ENCODE measurements around the gene COL27A1. TPM values are rescaled to one million over a fixed set of nuclear protein-coding genes. Genes with fewer than 3 reads are reported as not detected.
"Not testable (repeated sequence)": the region's sequence is repeated elsewhere in the genome, so short reads cannot be mapped to it uniquely, and the experiment has no call there.

Gene COL27A1
- polyA plus RNA-seq, 1 donor, result 45.2 TPM

DNA sequence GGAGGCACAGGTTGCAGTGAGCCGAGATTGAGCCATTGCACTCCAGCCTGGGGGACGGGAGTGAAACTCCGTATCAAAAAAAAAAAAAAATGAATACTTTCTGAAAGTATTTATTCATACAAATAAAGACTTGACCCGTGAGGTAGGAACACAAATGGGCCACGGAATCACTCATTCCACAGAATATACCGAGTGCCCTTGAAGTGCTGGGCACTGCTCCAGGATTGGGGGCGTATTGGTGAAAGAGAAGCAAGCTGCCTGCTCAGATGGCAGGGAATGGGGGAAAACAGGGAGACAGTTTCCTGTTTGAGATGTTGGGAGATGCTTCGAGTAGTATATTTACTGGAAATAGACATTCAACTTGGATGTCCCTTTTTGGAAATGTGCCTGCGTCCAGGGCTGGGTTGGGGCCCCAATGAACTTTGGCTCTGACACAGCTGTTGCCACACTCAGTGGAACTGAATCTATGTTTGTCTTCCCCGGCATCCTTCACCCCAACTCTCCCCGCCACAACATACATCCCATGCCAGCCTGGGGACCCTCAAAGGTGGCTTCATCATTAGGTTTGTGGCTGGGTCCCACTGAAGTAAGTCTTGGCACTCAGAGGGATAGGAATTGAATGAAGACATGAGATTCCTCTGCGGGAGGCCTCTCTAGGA is 167.0 kb downstream of the COL27A1 start:
- not testable (repeated sequence) for DNase-seq

- DNase-seq, result not testable (repeated sequence)
These were observed 167.6 kb downstream of the COL27A1 start, which contains the start of gene ORM1 for GRCh38 chr9:114322831-114323531. Gene ORM1 (plus strand): TSS chr9:114323098. CDS start chr9:114323134, 36 bp downstream.

- not testable (repeated sequence) for DNase-seq
These were observed 168.5 kb downstream of the COL27A1 start for GRCh38 chr9:114323849-114324248.

DNA sequence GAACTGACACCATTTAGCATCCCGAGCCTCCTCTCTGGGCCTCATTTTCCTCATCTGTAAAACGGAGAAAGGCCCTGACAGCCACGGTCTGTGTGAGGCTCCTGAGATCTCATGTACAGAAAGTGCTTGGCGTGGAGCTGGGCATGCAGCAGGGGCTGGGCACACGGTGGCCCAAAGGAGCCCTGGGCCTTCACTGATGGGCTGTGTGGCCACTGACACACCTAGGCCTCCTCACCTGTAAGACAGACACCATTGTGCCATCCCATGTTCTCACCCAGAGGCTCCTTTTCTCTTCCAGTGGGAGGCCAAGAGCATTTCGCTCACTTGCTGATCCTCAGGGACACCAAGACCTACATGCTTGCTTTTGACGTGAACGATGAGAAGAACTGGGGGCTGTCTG is 169.2 kb downstream of the COL27A1 start:
- no peak for DNase-seq

DNA sequence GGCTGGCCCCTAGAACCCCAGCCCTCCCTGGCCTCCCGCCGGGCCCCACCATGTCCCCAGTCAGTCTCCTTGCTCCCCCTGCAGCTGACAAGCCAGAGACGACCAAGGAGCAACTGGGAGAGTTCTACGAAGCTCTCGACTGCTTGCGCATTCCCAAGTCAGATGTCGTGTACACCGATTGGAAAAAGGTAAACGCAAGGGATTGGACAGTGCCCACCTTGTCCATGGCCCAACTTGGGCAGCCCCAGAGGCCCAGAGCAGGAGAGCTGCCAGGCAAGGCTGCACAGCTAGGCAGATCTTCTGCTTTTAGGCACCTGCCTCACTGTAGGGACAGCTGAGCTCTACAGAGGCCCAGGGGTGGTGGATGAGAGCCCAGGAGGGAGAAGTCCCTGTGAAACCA is 169.6 kb downstream of the COL27A1 start:
- not testable (repeated sequence) for DNase-seq

DNA sequence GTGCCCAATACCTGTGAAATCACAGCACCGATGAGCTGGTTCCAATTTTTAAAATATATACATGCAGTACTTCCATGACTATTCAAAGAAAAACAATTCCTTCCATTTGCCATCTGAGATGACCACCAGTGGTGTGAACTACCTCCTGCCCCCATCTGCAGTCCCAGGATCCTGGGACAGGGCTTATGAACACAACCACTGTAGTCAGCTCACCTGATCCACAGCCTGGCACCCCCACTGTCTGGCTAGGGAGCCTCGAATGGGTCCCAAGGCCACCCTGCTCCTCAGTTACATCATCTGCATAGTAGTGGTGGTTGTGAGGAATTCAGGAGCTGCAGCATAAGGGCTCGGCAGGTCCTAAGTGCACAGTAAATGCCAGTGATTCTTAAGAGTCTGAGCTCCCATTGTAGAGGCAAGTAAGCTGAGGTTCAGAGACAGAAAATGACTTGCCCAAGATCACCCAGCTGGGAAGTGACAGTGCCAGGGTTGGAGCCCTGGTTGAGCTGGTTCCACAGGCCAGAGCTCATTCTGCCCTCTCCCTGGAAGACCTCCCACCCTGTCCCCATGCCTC is 170.4 kb downstream of the COL27A1 start:
- not testable (repeated sequence) for DNase-seq

GRCh38 chr9:114327749-114328148 is 172.4 kb downstream of the COL27A1 start:
- no peak for DNase-seq

DNA sequence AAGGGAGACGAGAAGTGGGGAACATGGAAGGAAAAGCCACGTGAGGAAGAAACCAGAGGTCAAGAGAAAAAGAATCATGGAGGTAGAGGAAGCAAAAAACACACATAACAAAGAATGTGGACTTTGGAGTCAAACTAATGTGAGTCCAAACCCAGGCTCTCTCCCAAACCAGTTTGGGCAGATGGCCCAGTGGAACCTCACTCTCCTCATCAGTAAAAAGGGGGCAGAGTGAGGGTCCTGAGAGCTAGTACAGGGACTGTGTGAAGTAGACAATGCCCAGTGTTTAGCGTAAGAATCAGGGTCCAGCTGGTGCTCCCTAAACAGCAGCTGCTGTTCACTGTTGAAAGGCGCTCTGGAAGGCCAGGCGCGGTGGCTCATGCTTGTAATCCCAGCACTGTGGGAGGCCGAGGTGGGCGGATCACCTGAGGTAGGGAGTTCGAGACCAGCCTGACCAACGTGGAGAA is 173.1 kb downstream of the COL27A1 start:
- not testable (repeated sequence) for DNase-seq

GRCh38 chr9:114328937-114329624 is 173.7 kb downstream of the COL27A1 start:
- not testable (repeated sequence) for DNase-seq

- not testable (repeated sequence) for DNase-seq
These were observed 174.3 kb downstream of the COL27A1 start, which contains the start of gene ORM2 for GRCh38 chr9:114329625-114330022. Gene ORM2 (plus strand): TSS chr9:114329869. CDS start chr9:114329905, 36 bp downstream.

GRCh38 chr9:114330636-114331035 is 175.3 kb downstream of the COL27A1 start:
- DNase-seq, result no peak

DNA sequence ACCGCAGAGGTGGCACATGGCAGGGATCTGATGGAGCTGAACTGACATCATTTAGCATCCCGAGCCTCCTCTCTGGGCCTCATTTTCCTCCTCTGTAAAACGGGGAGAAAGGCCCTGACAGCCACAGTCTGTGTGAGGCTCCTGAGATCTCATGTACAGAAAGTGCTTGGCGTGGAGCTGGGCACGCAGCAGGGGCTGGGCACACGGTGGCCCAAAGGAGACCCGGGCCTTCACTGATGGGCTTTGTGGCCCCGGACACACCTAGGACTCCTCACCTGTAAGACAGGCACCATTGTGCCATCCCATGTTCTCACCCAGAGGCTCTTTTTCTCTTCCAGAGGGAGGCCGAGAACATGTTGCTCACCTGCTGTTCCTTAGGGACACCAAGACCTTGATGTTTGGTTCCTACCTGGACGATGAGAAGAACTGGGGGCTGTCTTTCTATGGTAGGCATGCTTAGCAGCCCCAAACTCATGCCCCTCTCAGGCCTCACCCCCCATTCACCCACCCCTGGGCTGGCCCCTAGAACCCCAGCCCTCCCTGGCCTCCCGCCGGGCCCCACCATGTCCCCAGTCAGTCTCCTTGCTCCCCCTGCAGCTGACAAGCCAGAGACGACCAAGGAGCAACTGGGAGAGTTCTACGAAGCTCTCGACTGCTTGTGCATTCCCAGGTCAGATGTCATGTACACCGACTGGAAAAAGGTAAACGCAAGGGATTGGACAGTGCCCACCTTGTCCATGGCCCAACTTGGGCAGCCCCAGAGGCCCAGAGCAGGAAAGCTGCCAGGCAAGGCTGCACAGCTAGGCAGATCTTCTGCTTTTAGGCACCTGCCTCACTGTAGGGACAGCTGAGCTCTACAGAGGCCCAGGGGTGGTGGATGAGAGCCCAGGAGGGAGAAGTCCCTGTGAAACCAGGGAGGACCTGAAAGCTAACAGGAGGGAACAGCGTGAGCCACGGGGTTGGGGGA is 176.2 kb downstream of the COL27A1 start:
- DNase-seq, result not testable (repeated sequence)

- DNase-seq, result not testable (repeated sequence)
These were observed 177.2 kb downstream of the COL27A1 start for GRCh38 chr9:114332474-114333040.

GRCh38 chr9:114333718-114334117 is 178.4 kb downstream of the COL27A1 start:
- DNase-seq, result not testable (repeated sequence)

- no peak for DNase-seq
These were observed 179.2 kb downstream of the COL27A1 start for GRCh38 chr9:114334490-114334889.

DNA sequence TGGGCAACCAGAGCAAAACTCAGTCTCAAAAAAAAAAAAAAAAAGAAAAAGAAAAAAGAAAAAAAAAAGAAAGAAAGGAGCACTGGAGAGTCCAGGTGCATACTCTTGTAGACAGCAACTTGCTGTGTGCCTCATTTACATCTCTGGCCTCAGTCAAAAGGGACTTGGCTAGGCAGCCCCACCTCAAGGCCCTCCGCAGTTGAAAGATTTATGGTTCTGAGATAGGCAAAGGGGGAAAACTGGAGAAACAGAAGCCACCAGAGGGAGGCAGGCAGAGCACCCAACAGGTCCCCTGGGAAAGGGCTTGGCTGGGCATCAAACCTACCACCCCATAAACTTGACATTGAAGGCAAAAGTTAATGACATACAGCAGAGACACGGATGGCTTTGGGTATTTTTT is 180.4 kb downstream of the COL27A1 start:
- no peak for DNase-seq

- DNase-seq, result no peak
These were observed 180.8 kb downstream of the COL27A1 start for GRCh38 chr9:114336157-114336556.

DNA sequence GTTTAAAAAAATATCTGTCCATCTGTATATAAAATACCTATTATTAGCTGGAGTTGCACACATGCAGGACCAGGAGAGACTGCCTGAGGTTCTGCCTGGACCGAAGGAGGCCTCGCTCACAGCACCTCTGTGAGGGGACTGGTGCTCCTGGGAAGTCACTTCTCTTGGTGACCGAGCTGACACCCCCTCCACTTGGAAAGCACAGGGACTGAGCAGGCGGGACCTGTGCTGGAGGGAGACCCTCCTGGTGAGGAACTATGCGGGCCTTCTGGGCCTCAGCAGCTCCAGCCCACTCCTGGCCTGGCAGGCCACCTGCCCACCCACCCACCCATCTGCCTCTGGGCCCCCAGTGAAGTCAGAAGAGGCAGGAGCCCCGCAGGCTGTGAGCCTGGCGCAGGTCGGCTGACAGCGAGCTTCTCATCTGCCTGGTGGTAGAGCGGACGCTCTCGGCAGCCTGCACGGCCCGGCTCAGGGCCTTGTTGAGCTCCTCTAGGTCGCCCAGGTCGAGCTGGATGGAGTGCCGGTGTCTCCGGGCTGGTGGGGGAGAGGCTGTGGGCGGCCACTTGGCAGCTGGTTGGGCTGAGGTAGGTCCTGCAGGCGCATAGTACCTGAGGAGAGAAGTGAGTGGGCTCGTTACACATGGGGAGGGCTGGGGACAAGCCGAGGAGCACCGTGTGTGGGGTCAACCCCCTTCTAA is 181.5 kb downstream of the COL27A1 start:
- no peak for DNase-seq

DNA sequence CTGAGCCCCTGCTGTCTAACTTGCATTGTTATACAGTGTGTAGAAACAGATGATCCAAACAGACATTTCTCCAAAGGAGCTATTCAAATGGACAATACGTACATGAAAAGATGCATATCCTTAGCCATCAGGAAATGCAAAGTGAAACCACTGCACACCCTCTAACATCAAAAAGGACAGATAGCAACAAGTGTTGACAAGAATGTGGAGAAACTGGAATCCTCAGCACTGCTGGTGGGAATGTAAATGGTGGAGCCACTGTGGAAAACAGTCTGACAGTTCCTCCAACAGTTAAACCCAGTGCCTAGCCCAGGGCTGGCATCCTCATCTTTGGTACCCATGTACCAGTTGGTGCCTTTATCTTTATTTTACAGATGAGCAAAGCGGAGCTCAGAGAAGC is 182.8 kb downstream of the COL27A1 start:
- no peak for DNase-seq
